ENCODE measurements around the gene PIEZO1. TPM values are rescaled to one million over a fixed set of nuclear protein-coding genes. Genes with fewer than 3 reads are reported as not detected.

The PIEZO1 gene
- total and polyA plus RNA-seq, 7 experiments from 2014 or later = 3.6 to 237 (median 111) TPM

DNA sequence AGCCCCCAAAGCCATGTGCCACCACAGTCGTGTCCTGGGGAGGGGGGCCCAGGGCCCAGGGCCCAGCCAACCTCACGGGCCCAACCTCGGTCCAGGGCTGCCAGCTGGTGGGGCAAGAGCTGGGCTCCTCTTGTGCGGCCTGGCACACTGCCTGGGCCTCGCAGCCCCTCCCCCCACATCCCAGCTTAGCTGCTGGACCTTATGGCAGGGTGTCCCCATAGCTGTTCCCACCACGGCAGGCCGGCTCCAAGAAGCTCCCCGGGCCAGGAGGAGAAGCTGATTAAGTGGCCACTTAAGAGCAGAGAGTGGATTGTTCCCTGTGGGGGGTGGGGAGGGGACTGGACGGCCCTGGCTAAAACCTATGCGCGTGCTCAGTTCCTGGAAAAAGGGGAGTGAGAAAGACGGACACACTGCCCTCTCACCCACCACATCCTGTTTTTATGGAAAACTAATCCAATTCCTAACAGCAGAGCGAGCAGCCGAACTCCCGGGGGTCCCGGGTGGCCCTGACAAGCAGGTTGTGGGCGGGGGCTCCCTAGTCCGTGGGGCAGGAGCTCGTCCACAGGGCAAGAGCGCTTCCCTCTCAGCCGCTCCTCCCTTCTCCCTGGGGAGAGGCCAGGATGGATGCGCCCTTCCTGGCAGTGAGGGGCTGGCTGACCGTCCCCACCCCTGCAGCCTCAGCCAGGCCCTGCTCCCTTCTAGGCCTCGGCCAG is 16.8 kb downstream of the PIEZO1 start:
- ATAC-seq = no peak

DNA sequence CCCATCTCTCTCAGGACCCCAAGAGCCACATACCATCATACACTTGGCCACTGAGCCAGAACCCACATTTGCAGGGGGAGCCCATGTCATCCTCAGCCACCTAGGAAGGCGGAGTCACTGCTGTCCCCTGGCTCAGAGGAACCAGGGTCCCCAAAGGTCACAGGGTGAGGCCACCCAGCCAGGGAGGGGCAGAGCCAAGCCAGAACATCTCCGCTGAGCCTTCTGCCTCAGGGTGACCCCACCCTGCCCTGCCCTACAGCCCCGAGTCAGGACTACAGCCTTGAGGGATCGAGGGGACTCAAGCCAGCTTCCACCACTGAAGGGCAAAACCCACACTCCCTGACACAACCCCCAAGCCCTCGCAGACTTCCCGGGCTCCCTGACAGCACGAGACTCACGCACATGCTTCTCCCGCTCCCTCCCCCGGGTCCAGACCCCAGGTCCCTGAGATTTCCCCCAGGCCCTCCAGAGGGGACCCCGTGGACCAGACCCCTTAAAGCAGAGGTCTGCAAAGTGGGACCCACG is 17.4 kb downstream of the PIEZO1 start:
- intact Hi-C loops (cut with micrococcal nuclease) = no loop called here
- no peaks in the 10 kb centered on the region for H3K27me3 Mint-ChIP-seq
- no peak for ATAC-seq

More for the DNA sequence above, 16.8 kb downstream of the PIEZO1 start:
- intact Hi-C loops (cut with micrococcal nuclease) = no loop called here
- no peak for DNase-seq
- Histone ChIP-seq H3K27me3 (ENCODE audit: control insufficient read depth in 2 of 2, insufficient read depth in 2 of 2, low read length in 2 of 2) (no peaks in the 10 kb centered on the region), H3K4me1 (ENCODE audit: control insufficient read depth in 2 of 2, insufficient read depth in 2 of 2, low read length in 2 of 2) (peaks cover 15 to 27% of the 10 kb centered on the region in 2 donors), H3K27ac (ENCODE audit: low read depth, low read length) (no peak overlapping the region), H3K9me3 (ENCODE audit: control insufficient read depth in 2 of 3, low read length in 3 of 3) (no peaks in the 10 kb centered on the region), H3K4me3 (ENCODE audit: low read length) (no peak overlapping the region), H3K36me3 (ENCODE audit: control insufficient read depth in 2 of 3, insufficient read depth in 3 of 3, low read length in 3 of 3) (no peaks in the 10 kb centered on the region)
- Mint-ChIP-seq H3K4me1 (peaks cover 10 to 38% (median 20%) of the 10 kb centered on the region in 7 donors), H3K36me3 (no peaks in the 10 kb centered on the region), H3K27me3 (no peaks in the 10 kb centered on the region), H3K27ac (no peak overlapping the region), H3K9me3 (peaks cover 0 to 2% (median 0%) of the 10 kb centered on the region in 11 donors), H3K4me3 (no peak overlapping the region)
- ChIA-PET POLR2A (interaction anchor here (1.0 kb wide), 1 partner anchor 13 kb away, joined by 4 read pairs; no protein-coding TSS in a partner anchor), CTCF (no interaction called here)

DNA sequence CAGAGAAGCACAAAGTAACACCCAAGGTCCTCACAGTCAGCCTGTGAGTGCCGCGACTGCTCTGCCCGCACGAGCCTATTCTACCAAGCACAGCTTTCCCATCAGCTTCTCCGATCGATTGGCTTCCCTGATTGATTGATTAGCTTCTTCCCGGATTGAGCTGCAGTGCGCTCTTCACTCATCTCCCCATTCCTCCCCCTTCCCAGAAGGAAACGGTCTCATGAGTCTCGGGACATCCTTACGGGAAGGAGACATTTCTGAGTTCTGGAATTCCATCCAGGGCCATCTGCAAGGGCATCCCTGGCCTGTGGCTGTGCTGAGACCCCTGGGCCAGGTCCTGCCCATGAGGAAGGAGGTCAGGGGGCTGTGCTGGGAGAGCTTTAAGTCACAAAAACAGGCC is 18.0 kb downstream of the PIEZO1 start:
- Histone ChIP-seq H3K36me3 (ENCODE audit: control insufficient read depth in 2 of 3, insufficient read depth in 3 of 3, low read length in 3 of 3) (no peaks in the 10 kb centered on the region), H3K9me3 (ENCODE audit: control insufficient read depth in 2 of 3, low read length in 3 of 3) (no peaks in the 10 kb centered on the region), H3K27ac (ENCODE audit: low read depth, low read length) (no peak overlapping the region), H3K4me3 (ENCODE audit: low read length) (no peak overlapping the region), H3K27me3 (ENCODE audit: control insufficient read depth in 2 of 2, insufficient read depth in 2 of 2, low read length in 2 of 2) (no peaks in the 10 kb centered on the region), H3K4me1 (ENCODE audit: control insufficient read depth in 2 of 2, insufficient read depth in 2 of 2, low read length in 2 of 2) (peaks cover 15 to 27% of the 10 kb centered on the region in 2 donors)
- H3K27me3 Mint-ChIP-seq = no peaks in the 10 kb centered on the region
- intact Hi-C loops (cut with micrococcal nuclease) = no loop called here
- H3K36me3 Mint-ChIP-seq = no peaks in the 10 kb centered on the region
- no peak for DNase-seq
- POLR2A ChIA-PET = interaction anchor here (0.6 to 1.2 kb wide), 2 partner anchors 28 to 988 kb away, joined by 3 to 5 read pairs; no protein-coding TSS in a partner anchor
- no peak for ATAC-seq
- peaks cover 10 to 39% (median 22%) of the 10 kb centered on the region in 7 donors for H3K4me1 Mint-ChIP-seq
- CTCF ChIA-PET = interaction anchor here (0.9 kb wide), 1 partner anchor 14 kb away, joined by 4 read pairs; no protein-coding TSS in a partner anchor
- H3K27ac Mint-ChIP-seq = peak overlapping the region in 2 of 9 donors; percentile 51 to 84
- H3K4me3 Mint-ChIP-seq = no peak overlapping the region
- H3K9me3 Mint-ChIP-seq = peaks cover 0 to 2% (median 0%) of the 10 kb centered on the region in 11 donors

More for the DNA sequence above, 17.4 kb downstream of the PIEZO1 start:
- Mint-ChIP-seq H3K9me3 (peaks cover 0 to 2% (median 0%) of the 10 kb centered on the region in 11 donors), H3K4me3 (no peak overlapping the region), H3K4me1 (peaks cover 10 to 39% (median 22%) of the 10 kb centered on the region in 7 donors), H3K36me3 (no peaks in the 10 kb centered on the region), H3K27ac (peak overlapping the region in 1 of 9 donors; percentile 51)
- Histone ChIP-seq H3K9me3 (ENCODE audit: control insufficient read depth in 2 of 3, low read length in 3 of 3) (no peaks in the 10 kb centered on the region), H3K27me3 (ENCODE audit: control insufficient read depth in 2 of 2, insufficient read depth in 2 of 2, low read length in 2 of 2) (no peaks in the 10 kb centered on the region), H3K36me3 (ENCODE audit: control insufficient read depth in 2 of 3, insufficient read depth in 3 of 3, low read length in 3 of 3) (no peaks in the 10 kb centered on the region), H3K4me3 (ENCODE audit: low read length) (no peak overlapping the region), H3K27ac (ENCODE audit: low read depth, low read length) (no peak overlapping the region), H3K4me1 (ENCODE audit: control insufficient read depth in 2 of 2, insufficient read depth in 2 of 2, low read length in 2 of 2) (peaks cover 15 to 27% of the 10 kb centered on the region in 2 donors)
- no peak for DNase-seq
- ChIA-PET CTCF (no interaction called here), POLR2A (interaction anchor here (0.6 kb wide), 1 partner anchor 988 kb away, joined by 3 read pairs; no protein-coding TSS in a partner anchor)

DNA sequence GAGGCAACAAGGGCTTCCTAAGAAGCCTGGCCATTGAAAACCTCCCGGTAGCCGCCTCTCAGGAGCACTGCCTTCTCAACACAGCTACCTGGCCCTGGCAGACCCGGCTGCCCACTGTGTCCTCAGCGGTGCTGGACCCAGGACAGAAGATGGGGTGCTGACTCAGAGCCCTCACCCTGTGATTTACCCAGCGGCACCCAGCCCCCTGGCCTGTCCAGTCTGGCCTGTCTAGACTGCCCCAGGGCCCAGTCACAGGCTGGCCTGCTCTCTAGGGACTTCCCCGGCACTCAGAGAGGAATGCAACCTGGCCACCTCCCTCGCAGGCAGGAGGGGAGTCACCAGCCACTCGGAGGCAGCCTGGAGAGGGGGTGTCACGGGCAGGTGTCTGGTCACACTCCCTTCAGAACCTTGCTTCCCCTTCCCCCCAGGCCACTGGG is 20.1 kb downstream of the PIEZO1 start:
- DNase-seq = no peak
- Mint-ChIP-seq H3K27ac (no peak overlapping the region), H3K36me3 (no peaks in the 10 kb centered on the region), H3K4me3 (no peak overlapping the region), H3K27me3 (no peaks in the 10 kb centered on the region), H3K9me3 (peaks cover 0 to 2% (median 0%) of the 10 kb centered on the region in 11 donors), H3K4me1 (peaks cover 6 to 25% (median 17%) of the 10 kb centered on the region in 7 donors)
- intact Hi-C loops (cut with micrococcal nuclease) = no loop called here
- H3K4me1 ChIP-seq (ENCODE audit: control insufficient read depth in 2 of 2, insufficient read depth in 2 of 2, low read length in 2 of 2) = peaks cover 2 to 25% of the 10 kb centered on the region in 2 donors
- H3K27me3 ChIP-seq (ENCODE audit: control insufficient read depth in 2 of 2, insufficient read depth in 2 of 2, low read length in 2 of 2) = no peaks in the 10 kb centered on the region
- H3K36me3 ChIP-seq (ENCODE audit: control insufficient read depth in 2 of 3, insufficient read depth in 3 of 3, low read length in 3 of 3) = no peaks in the 10 kb centered on the region
- ChIA-PET CTCF (no interaction called here), POLR2A (interaction anchor here (0.6 to 1.3 kb wide), 2 partner anchors 16 kb away, joined by 3 read pairs; no protein-coding TSS in a partner anchor)
- H3K9me3 ChIP-seq (ENCODE audit: control insufficient read depth in 2 of 3, low read length in 3 of 3) = no peaks in the 10 kb centered on the region
- H3K4me3 ChIP-seq (ENCODE audit: low read length) = no peak overlapping the region
- no peak overlapping the region for H3K27ac ChIP-seq (ENCODE audit: low read depth, low read length)
- ATAC-seq = no peak

DNA sequence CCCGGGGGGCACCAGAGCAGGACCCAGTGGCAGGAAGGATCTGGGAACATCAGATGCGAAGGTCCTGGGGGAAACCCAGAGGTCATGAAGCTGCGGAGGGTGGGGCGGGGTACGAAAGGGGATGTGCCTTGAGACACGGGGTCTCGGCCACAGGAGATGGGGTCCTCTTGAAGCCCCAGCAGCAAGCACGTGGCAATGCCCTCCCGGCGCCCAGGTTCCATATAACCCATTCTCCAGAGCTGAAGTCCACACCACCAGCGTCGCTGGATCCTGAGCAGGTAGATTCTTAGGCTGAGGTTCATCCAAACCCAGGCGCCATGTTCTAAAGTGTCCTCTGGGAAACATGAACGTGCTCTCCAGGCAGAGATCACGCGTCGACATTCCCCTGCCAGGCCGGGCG is 20.9 kb downstream of the PIEZO1 start:
- Histone ChIP-seq H3K4me3 (ENCODE audit: low read length) (no peak overlapping the region), H3K4me1 (ENCODE audit: control insufficient read depth in 2 of 2, insufficient read depth in 2 of 2, low read length in 2 of 2) (peaks cover 0 to 26% of the 10 kb centered on the region in 2 donors), H3K9me3 (ENCODE audit: control insufficient read depth in 2 of 3, low read length in 3 of 3) (no peaks in the 10 kb centered on the region), H3K27me3 (ENCODE audit: control insufficient read depth in 2 of 2, insufficient read depth in 2 of 2, low read length in 2 of 2) (no peaks in the 10 kb centered on the region), H3K27ac (ENCODE audit: low read depth, low read length) (no peak overlapping the region), H3K36me3 (ENCODE audit: control insufficient read depth in 2 of 3, insufficient read depth in 3 of 3, low read length in 3 of 3) (no peaks in the 10 kb centered on the region)
- ChIA-PET POLR2A (interaction anchor here (1.3 kb wide), 1 partner anchor 17 kb away, joined by 3 read pairs; no protein-coding TSS in a partner anchor), CTCF (no interaction called here)
- no peak overlapping the region for H3K27ac Mint-ChIP-seq
- ATAC-seq (no peak), DNase-seq (no peak)
- intact Hi-C loops (cut with micrococcal nuclease) = no loop called here
- peaks cover 0 to under 1% (median 0%) of the 10 kb centered on the region in 5 donors for H3K36me3 Mint-ChIP-seq
- H3K4me1 Mint-ChIP-seq = peaks cover 6 to 23% (median 16%) of the 10 kb centered on the region in 7 donors
- H3K27me3 Mint-ChIP-seq = no peaks in the 10 kb centered on the region
- H3K4me3 Mint-ChIP-seq = no peak overlapping the region
- peaks cover 0 to 2% (median 0%) of the 10 kb centered on the region in 11 donors for H3K9me3 Mint-ChIP-seq

DNA sequence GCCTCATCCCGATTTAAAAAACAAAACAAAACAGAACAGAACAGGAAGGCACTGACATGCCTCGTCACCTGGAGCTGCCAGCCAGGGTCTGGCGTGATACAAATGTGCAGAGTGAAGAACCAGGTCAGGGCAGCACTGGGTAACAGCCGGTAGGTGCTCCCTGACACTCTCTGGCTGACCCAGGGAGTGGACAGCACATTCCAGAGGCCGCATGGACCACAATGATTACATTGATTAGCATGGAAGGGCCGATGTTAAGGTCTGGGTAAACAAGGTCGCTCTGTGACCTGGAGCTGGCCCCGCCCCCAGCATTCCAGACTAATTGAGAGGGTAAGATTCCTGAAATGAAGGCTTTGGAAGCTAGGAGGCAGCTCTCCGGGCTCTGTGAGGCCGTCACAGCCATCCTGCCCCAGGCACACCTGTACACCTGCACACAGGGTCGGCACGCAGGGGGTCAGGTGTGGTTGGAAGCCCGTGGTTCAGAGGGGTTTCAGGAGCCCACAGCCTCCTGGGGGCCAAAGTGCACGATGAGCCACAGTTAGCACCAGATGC is 21.4 kb downstream of the PIEZO1 start:
- ChIA-PET POLR2A (interaction anchor here (1.3 kb wide), 1 partner anchor 17 kb away, joined by 3 read pairs; no protein-coding TSS in a partner anchor), CTCF (no interaction called here)
- Mint-ChIP-seq H3K36me3 (peaks cover 0 to 5% (median 0%) of the 10 kb centered on the region in 5 donors), H3K27ac (peak overlapping the region in 2 of 9 donors; percentile 37 to 62), H3K27me3 (no peaks in the 10 kb centered on the region), H3K9me3 (peaks cover 0 to 2% (median 0%) of the 10 kb centered on the region in 11 donors), H3K4me1 (peaks cover 7 to 24% (median 19%) of the 10 kb centered on the region in 7 donors), H3K4me3 (no peak overlapping the region)
- Histone ChIP-seq H3K9me3 (ENCODE audit: control insufficient read depth in 2 of 3, low read length in 3 of 3) (no peaks in the 10 kb centered on the region), H3K36me3 (ENCODE audit: control insufficient read depth in 2 of 3, insufficient read depth in 3 of 3, low read length in 3 of 3) (no peaks in the 10 kb centered on the region), H3K4me3 (ENCODE audit: low read length) (no peak overlapping the region), H3K4me1 (ENCODE audit: control insufficient read depth in 2 of 2, insufficient read depth in 2 of 2, low read length in 2 of 2) (peaks cover 0 to 31% of the 10 kb centered on the region in 2 donors), H3K27ac (ENCODE audit: low read depth, low read length) (no peak overlapping the region), H3K27me3 (ENCODE audit: control insufficient read depth in 2 of 2, insufficient read depth in 2 of 2, low read length in 2 of 2) (no peaks in the 10 kb centered on the region)
- ATAC-seq (no peak), DNase-seq (no peak)
- intact Hi-C loops (cut with micrococcal nuclease) = no loop called here
